Activated CD8-positive, alpha-beta memory T cell treated with anti-CD3 and anti-CD28 coated beads, Interleukin-2, amount 50 U/mL, for 24 hours (primary cell): ENCODE data around the gene TYMS.
"Not testable (repeated sequence)": the region's sequence is repeated elsewhere in the genome, so short reads cannot be mapped to it uniquely, and the experiment has no call there.

Experiments used
- DNase-seq: peaks from one replicate; pipeline ENCODE4 v3.0.0-alpha.2; 2020; ENCODE audit errors: extremely low read depth

The TYMS gene

GRCh38 chr18:678482-679182, 21.2 kb downstream of the TYMS start:
- no peak for DNase-seq

- no peak for DNase-seq
Observed at GRCh38 chr18:679516-679915, 22.1 kb downstream of the TYMS start.

- DNase-seq, result no peak
Observed at GRCh38 chr18:680392-680791, 22.9 kb downstream of the TYMS start.

GRCh38 chr18:681985-682384, 24.5 kb downstream of the TYMS start:
- no peak for DNase-seq

GRCh38 chr18:682416-682815, 25.0 kb downstream of the TYMS start:
- not testable (repeated sequence) for DNase-seq

GRCh38 chr18:682833-683232, 25.4 kb downstream of the TYMS start:
- no peak for DNase-seq

GRCh38 chr18:683531-683930, 26.1 kb downstream of the TYMS start:
- no peak for DNase-seq

GRCh38 chr18:685438-685837, 28.0 kb downstream of the TYMS start:
- DNase-seq, result no peak

- no peak for DNase-seq
Observed at GRCh38 chr18:686339-687111, 29.1 kb downstream of the TYMS start.

- no peak for DNase-seq
Observed at GRCh38 chr18:688323-688722, 30.9 kb downstream of the TYMS start.

- no peak for DNase-seq
Observed at GRCh38 chr18:692824-693223, 35.4 kb downstream of the TYMS start.

GRCh38 chr18:693466-694187, 36.2 kb downstream of the TYMS start:
- DNase-seq, result no peak

- DNase-seq, result no peak
Observed at GRCh38 chr18:697012-697411, 39.6 kb downstream of the TYMS start.

- DNase-seq, result no peak
Observed at GRCh38 chr18:697800-698199, 40.3 kb downstream of the TYMS start.

- DNase-seq, result no peak
Observed at GRCh38 chr18:703213-703967, 45.9 kb downstream of the TYMS start.

- DNase-seq, result no peak
Observed at GRCh38 chr18:706405-706804, 49.0 kb downstream of the TYMS start.

- no peak for DNase-seq
Observed at GRCh38 chr18:708096-708495, 50.6 kb downstream of the TYMS start.

GRCh38 chr18:709771-710170, 52.3 kb downstream of the TYMS start:
- DNase-seq, result no peak

GRCh38 chr18:710418-711300, 53.2 kb downstream of the TYMS start:
- no peak for DNase-seq

GRCh38 chr18:711310-711656, 53.8 kb downstream of the TYMS start:
- DNase-seq, result no peak
